ENCODE data around the gene IL1R2. TPM values are rescaled to one million over a fixed set of nuclear protein-coding genes. Genes with fewer than 3 reads are reported as not detected.
A peak's percentile ranks its signal among the peaks of the same experiment; 100 is the strongest.

The IL1R2 gene
- total and polyA plus RNA-seq, 2 donors (not counting 1 experiment from before 2014, with no cell fraction given), result 0.17 to 0.20 TPM

DNA sequence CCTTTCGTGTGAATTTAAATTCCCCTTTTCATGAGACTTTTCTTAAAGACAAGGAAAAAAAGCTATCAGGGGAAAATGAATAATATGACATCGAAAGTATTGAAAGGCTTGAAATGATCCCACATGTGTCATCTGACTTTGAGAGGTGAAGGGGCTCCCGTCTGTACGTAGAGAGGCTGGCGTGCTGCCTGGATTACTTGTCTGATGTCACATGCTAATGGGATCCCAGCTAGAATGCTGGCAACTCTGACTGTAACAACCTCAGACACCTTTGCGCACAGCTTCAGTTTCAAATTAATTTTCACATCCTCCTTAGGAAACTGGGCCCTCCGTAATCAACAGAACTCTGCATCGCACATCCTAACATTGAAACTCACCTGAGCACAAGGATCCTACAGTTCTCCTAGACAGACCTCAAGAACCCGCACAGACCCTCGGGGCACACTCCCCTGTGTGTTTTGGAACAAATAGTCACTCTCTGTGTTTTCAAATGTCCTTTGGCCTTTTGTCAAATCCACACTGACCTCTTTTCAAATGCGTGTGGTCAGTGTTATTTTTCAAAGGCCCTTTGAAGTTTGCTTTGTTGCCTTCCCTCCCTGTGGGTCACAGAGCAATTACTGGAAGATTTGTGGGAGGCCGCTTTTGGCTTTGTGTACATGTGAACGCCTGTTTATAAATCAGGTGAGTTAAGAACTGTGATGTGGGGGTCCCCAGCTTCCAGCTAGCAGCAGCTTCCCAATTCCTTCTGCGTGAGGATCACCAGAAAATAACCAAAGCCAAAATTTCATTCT lies 65.9 kb downstream of the IL1R2 start:
- Histone ChIP-seq H3K4me3 (replicated peaks in 1 of 4; ENCODE audit: control extremely low read depth in 1 of 4, insufficient read depth in 1 of 4, low read depth in 3 of 4, low read length in 4 of 4) (no peak overlapping the region), H3K27ac (ENCODE audit: insufficient read depth, low read length) (no peak overlapping the region), H3K79me2 (ENCODE audit: control insufficient read depth, insufficient read depth, low read length) (no peaks in the 10 kb centered on the region), H3K9ac (ENCODE audit: insufficient read depth, low read length) (no peak overlapping the region), H3K9me3 (ENCODE audit: control insufficient read depth, insufficient read depth, low read depth, low read length) (no peaks in the 10 kb centered on the region), H4K20me1 (ENCODE audit: control insufficient read depth, extremely low read depth, insufficient read depth, low read length) (no peaks in the 10 kb centered on the region), H3K4me2 (ENCODE audit: extremely low read depth, insufficient read depth, low read length) (no peak overlapping the region), H3K4me1 (ENCODE audit: control insufficient read depth, extremely low read depth, insufficient read depth, low read length) (peaks cover 19% of the 10 kb centered on the region), H3K36me3 (ENCODE audit: control insufficient read depth, insufficient read depth, low read length) (no peaks in the 10 kb centered on the region), H2AFZ (ENCODE audit: low read length) (no peak overlapping the region), H3K27me3 (ENCODE audit: control insufficient read depth, insufficient read depth, low read length) (no peaks in the 10 kb centered on the region)
- DNase-seq (ENCODE audit: low read depth in 2 of 2), result peak; percentile 81 to 85
- TF ChIP-seq, protein P1, sequence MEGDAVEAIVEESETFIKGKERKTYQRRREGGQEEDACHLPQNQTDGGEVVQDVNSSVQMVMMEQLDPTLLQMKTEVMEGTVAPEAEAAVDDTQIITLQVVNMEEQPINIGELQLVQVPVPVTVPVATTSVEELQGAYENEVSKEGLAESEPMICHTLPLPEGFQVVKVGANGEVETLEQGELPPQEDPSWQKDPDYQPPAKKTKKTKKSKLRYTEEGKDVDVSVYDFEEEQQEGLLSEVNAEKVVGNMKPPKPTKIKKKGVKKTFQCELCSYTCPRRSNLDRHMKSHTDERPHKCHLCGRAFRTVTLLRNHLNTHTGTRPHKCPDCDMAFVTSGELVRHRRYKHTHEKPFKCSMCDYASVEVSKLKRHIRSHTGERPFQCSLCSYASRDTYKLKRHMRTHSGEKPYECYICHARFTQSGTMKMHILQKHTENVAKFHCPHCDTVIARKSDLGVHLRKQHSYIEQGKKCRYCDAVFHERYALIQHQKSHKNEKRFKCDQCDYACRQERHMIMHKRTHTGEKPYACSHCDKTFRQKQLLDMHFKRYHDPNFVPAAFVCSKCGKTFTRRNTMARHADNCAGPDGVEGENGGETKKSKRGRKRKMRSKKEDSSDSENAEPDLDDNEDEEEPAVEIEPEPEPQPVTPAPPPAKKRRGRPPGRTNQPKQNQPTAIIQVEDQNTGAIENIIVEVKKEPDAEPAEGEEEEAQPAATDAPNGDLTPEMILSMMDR (conservative IDR thresholded peaks at IDR 0.05 in 1 of 2, IDR thresholded peaks at IDR 0.05 in 1 of 2; ENCODE audit: low read depth in 1 of 2, low read length in 2 of 2), result no peak

DNA sequence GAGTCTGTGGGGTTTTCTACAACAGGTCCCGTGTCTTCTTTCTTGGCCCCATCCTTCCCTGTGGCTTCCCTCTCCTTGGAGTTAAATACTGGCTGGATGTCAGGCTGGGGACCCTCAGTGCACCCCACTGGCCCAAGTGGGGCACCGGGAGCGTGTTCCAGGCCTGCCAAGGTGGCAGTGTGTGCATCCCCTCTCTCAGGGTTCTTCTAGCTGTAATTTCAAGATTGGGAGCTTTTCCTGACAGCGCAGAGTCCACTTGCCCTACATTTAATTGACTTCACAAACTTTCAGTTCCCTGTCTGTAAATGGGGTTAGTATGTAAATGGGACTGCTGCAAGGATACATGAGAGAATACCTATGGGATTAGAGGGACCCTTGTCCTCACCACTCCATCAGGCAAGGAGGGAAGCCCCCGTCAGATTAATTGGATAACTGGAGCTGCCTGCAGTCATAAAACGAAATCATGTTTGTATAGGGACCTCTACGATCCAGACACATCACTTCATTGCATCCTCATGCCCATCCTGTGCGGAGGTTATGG lies 66.6 kb downstream of the IL1R2 start:
- peaks cover 25% of the 10 kb centered on the region for H3K4me1 ChIP-seq (ENCODE audit: control insufficient read depth, extremely low read depth, insufficient read depth, low read length)
- H3K27ac ChIP-seq (ENCODE audit: insufficient read depth, low read length), result no peak overlapping the region
- H3K4me3 ChIP-seq (replicated peaks in 1 of 4; ENCODE audit: control extremely low read depth in 1 of 4, insufficient read depth in 1 of 4, low read depth in 3 of 4, low read length in 4 of 4), result no peak overlapping the region
- H3K36me3 ChIP-seq (ENCODE audit: control insufficient read depth, insufficient read depth, low read length), result no peaks in the 10 kb centered on the region
- H3K9me3 ChIP-seq (ENCODE audit: control insufficient read depth, insufficient read depth, low read depth, low read length), result no peaks in the 10 kb centered on the region
- H3K9ac ChIP-seq (ENCODE audit: insufficient read depth, low read length), result no peak overlapping the region
- no peaks in the 10 kb centered on the region for H3K79me2 ChIP-seq (ENCODE audit: control insufficient read depth, insufficient read depth, low read length)
- no peak for TF ChIP-seq EZH2 (IDR thresholded peaks at IDR 0.05; ENCODE audit: low read length, missing control alignments)
- no peaks in the 10 kb centered on the region for H4K20me1 ChIP-seq (ENCODE audit: control insufficient read depth, extremely low read depth, insufficient read depth, low read length)
- no peaks in the 10 kb centered on the region for H3K27me3 ChIP-seq (ENCODE audit: control insufficient read depth, insufficient read depth, low read length)
- no peak overlapping the region for H3K4me2 ChIP-seq (ENCODE audit: extremely low read depth, insufficient read depth, low read length)
- DNase-seq (ENCODE audit: low read depth in 2 of 2), result no peak
- H2AFZ ChIP-seq (ENCODE audit: low read length), result no peak overlapping the region

DNA sequence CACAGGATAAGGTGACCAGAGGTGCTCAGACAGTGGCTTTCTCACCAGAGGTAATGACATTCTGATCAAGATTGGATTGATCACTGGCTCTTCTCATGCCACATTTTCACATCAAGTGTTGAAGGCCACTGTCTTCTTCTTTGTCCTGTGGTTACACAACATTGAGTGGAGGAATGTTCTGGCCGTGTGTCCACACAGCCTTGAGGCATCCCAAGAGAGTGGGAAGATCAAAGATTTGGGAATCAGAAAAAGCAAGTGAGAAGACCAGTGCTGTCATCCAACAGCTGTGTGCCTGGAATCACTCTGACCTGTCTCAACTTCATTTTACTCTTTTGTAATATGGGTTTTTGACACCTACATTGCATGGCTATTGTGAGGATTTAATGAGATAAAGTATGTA lies 67.4 kb downstream of the IL1R2 start:
- Histone ChIP-seq H3K4me3 (replicated peaks in 1 of 4; ENCODE audit: control extremely low read depth in 1 of 4, insufficient read depth in 1 of 4, low read depth in 3 of 4, low read length in 4 of 4) (no peak overlapping the region), H3K36me3 (ENCODE audit: control insufficient read depth, insufficient read depth, low read length) (no peaks in the 10 kb centered on the region), H3K9ac (ENCODE audit: insufficient read depth, low read length) (no peak overlapping the region), H4K20me1 (ENCODE audit: control insufficient read depth, extremely low read depth, insufficient read depth, low read length) (no peaks in the 10 kb centered on the region), H3K4me2 (ENCODE audit: extremely low read depth, insufficient read depth, low read length) (no peak overlapping the region), H3K9me3 (ENCODE audit: control insufficient read depth, insufficient read depth, low read depth, low read length) (no peaks in the 10 kb centered on the region), H3K27ac (ENCODE audit: insufficient read depth, low read length) (no peak overlapping the region), H3K79me2 (ENCODE audit: control insufficient read depth, insufficient read depth, low read length) (no peaks in the 10 kb centered on the region), H3K27me3 (ENCODE audit: control insufficient read depth, insufficient read depth, low read length) (no peaks in the 10 kb centered on the region), H3K4me1 (ENCODE audit: control insufficient read depth, extremely low read depth, insufficient read depth, low read length) (peaks cover 32% of the 10 kb centered on the region), H2AFZ (ENCODE audit: low read length) (no peak overlapping the region)
- no peak for TF ChIP-seq EZH2 (IDR thresholded peaks at IDR 0.05; ENCODE audit: low read length, missing control alignments)
- TF ChIP-seq, protein P1 (conservative IDR thresholded peaks at IDR 0.05 in 1 of 2, IDR thresholded peaks at IDR 0.05 in 1 of 2; ENCODE audit: low read depth in 1 of 2, low read length in 2 of 2), result no peak
- no peak for DNase-seq (ENCODE audit: low read depth in 2 of 2)
